PFSK-1 (cell line): Measurements from ENCODE around the gene FOXF1.

Source experiments
- POLR2AphosphoS5 ChIP-seq: IDR thresholded peaks from 2 replicates; pipeline ENCODE4 v1.6.1; 2012; ENCODE audit warnings: low read depth, mild to moderate bottlenecking, control low read depth, low read length, moderate library complexity
- SIN3A ChIP-seq: IDR thresholded peaks from 2 replicates; pipeline ENCODE4 v1.6.1; 2012; ENCODE audit warnings: mild to moderate bottlenecking, low read length, moderate library complexity, borderline replicate concordance; ENCODE audit not compliant: insufficient read depth
- TAF1 ChIP-seq: IDR thresholded peaks from 2 replicates; pipeline ENCODE4 v1.6.1; 2012; ENCODE audit warnings: low read length, control low read depth, borderline replicate concordance; ENCODE audit not compliant: insufficient read depth
- TF ChIP-seq, protein P1 (sequence below), 2 experiments: IDR thresholded peaks; 2 replicates each; pipeline versions ENCODE4 v1.6.1 to v1.8.0; 2011 to 2012; ENCODE audit warnings: low read depth in 2 of 2, low read length in 2 of 2, control low read depth in 1 of 2, inconsistent platforms in 1 of 2, mild to moderate bottlenecking in 1 of 2, moderate library complexity in 1 of 2; ENCODE audit not compliant: insufficient read depth in 1 of 2

DNA sequence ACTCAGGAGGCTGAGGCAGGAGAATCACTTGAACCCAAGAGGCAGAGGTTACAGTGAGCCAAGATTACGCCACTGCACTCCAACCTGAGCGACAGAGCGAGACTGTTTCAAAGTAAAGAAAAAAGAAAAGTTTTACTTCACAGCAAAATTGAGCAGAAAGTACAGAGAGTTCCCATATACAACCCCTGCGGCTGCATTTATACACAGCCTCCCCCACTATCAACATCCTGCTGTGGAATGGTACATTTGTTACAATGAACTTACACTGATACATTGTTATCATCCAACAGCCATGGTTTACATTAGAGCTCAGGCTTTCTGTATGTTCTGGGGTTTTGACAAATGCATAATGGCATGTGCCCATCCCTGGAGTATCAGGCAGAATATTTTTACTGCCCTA, 47.3 kb downstream of the FOXF1 start:
- no peak for TF ChIP-seq POLR2AphosphoS5
- TF ChIP-seq TAF1, result no peak
- no peak for TF ChIP-seq SIN3A
- TF ChIP-seq, protein P1, sequence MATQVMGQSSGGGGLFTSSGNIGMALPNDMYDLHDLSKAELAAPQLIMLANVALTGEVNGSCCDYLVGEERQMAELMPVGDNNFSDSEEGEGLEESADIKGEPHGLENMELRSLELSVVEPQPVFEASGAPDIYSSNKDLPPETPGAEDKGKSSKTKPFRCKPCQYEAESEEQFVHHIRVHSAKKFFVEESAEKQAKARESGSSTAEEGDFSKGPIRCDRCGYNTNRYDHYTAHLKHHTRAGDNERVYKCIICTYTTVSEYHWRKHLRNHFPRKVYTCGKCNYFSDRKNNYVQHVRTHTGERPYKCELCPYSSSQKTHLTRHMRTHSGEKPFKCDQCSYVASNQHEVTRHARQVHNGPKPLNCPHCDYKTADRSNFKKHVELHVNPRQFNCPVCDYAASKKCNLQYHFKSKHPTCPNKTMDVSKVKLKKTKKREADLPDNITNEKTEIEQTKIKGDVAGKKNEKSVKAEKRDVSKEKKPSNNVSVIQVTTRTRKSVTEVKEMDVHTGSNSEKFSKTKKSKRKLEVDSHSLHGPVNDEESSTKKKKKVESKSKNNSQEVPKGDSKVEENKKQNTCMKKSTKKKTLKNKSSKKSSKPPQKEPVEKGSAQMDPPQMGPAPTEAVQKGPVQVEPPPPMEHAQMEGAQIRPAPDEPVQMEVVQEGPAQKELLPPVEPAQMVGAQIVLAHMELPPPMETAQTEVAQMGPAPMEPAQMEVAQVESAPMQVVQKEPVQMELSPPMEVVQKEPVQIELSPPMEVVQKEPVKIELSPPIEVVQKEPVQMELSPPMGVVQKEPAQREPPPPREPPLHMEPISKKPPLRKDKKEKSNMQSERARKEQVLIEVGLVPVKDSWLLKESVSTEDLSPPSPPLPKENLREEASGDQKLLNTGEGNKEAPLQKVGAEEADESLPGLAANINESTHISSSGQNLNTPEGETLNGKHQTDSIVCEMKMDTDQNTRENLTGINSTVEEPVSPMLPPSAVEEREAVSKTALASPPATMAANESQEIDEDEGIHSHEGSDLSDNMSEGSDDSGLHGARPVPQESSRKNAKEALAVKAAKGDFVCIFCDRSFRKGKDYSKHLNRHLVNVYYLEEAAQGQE (IDR thresholded peaks at IDR 0.05; ENCODE audit: insufficient read depth in 1 of 2, low read depth in 2 of 2, low read length in 2 of 2), result no peak
